Measurements from ENCODE around the gene GABBR2.

Gene GABBR2

DNA sequence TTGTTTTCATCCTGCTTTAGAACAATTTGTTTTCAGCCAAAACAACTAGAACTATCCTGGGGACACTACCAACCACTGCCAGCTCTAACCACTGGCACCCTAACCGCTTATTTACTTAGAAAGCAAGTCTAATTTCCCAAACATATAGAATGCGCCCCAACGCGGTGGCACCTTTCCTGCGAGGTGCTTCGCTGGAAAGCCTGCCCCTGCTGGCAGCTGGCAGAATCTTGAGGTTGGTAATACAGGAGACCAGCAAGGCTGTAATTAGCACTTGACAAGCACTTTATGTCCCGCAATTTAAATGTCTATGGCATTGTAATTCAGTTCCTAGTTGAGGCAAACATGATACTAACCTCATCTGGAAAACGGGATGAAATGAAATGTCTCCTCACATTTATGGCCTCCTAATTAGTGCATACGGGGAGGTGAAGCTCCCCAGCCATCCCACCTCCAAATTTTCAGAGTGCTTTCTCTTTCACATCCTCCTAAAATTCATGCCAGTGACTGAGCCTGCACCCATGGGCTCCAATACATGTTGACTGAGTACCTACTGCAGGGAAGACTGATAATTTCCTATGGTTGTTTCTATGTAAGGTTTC lies 30.4 kb downstream of the GABBR2 start:
- H3K27ac ChIP-seq: no peak overlapping the region
- TF ChIP-seq ZFX (IDR thresholded peaks at IDR 0.05): no peak
- peak; percentile 87 for TF ChIP-seq CTCF (conservative IDR thresholded peaks at IDR 0.05)

DNA sequence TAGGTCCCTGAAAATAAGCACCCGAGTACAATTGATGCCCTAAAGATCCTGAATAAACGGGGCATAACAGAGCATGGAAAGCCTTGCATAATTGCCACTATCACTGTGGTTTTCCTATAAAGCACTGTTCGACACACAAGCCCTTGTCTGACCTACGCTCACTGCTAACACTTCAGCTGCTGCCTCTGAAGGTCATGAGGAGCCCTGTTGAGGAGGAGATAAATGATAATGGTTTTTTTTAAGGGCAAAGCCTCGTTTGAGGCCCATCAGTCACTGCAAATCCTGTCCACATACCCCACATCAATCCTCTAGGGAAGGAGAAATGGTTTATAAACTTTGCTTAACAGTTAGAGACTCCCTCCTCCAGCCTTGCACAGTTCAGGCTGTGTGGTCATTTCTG lies 35.1 kb downstream of the GABBR2 start:
- TF ChIP-seq CTCF (conservative IDR thresholded peaks at IDR 0.05) (no peak), ZFX (IDR thresholded peaks at IDR 0.05) (no peak)
- no peak overlapping the region for H3K27ac ChIP-seq

DNA sequence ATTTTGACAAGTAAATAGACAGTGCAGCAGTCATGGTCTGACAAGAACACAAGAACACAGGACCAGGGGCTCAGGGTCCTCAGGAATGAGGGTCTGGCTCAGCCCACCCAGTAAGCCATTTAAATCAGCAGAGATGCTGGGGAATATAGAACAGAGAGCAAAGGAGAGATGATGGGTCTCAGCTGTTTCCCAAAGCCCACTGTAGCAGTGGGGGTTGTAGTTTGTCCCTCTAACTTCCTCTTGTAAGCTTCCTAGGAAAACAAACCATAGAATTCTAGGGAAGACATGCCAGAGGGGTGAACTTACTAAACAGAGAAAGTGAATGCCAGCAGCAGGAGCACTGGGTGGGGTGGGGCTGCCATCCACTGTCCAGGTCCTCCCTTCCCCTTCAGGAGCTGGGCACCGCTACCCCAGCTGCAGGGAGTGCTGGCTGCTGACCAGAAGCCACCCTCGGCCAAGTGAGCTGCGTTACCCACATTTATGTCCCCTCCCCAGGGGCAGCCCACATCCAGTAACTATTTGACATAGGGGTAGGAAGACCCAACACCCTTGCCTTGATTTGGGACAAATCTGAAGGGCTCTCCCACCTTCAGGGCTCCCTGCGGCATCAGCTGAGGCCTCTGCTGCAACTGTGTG lies 41.6 kb downstream of the GABBR2 start:
- H3K27ac ChIP-seq: no peak overlapping the region
- no peak for TF ChIP-seq CTCF (conservative IDR thresholded peaks at IDR 0.05)
- no peak for TF ChIP-seq ZFX (IDR thresholded peaks at IDR 0.05)

GRCh38 chr9:98665501-98665900 lies 43.2 kb downstream of the GABBR2 start:
- H3K27ac ChIP-seq: no peak overlapping the region
- no peak for TF ChIP-seq ZFX (IDR thresholded peaks at IDR 0.05)
- TF ChIP-seq CTCF (conservative IDR thresholded peaks at IDR 0.05): no peak

- no peak overlapping the region for H3K27ac ChIP-seq
- TF ChIP-seq CTCF (conservative IDR thresholded peaks at IDR 0.05) (no peak), ZFX (IDR thresholded peaks at IDR 0.05) (no peak)
Measured at GRCh38 chr9:98660541-98660940, 48.2 kb downstream of the GABBR2 start.

DNA sequence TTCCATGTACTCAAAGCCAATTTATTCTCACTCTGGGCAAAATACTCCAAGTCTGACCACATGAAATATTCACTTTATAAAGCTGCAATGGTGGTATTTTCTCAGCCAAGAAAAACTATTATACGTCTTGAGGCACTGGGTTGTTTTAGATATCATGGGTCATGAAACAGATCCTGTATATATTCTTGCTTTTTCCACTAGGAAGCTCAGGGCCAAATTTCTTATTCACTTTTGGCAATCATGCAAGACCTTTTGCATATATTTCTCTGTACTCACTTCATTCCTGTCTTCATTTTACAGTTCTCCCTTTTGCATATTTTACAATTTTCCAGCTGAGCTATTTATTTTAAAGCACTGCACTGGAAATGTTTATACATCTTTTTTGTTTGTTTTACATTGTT lies 49.8 kb downstream of the GABBR2 start:
- TF ChIP-seq CTCF (conservative IDR thresholded peaks at IDR 0.05) (no peak), ZFX (IDR thresholded peaks at IDR 0.05) (no peak)
- no peak overlapping the region for H3K27ac ChIP-seq

DNA sequence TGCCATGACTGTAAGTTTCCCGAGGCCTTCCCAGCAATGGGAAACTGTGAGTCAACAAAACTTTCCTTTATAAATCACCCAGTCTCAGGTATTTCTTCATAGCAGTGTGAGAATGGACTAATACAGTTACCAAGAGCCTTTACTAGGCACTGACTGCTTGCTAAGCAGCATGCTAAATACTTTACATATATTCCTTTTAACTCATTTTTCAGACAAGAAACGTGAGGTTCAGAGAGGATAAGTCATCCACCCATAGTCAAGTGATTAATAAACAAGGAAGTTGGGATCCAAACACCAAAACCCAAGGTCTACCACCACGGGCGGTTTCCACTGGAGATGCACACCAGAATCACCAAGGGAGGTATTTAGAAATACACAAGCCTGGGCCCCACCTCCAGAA lies 50.8 kb downstream of the GABBR2 start:
- TF ChIP-seq ZFX (IDR thresholded peaks at IDR 0.05) (no peak), CTCF (conservative IDR thresholded peaks at IDR 0.05) (no peak)

More for the DNA sequence above, 50.8 kb downstream of the GABBR2 start:
- no peak overlapping the region for H3K27ac ChIP-seq
